Stimulated activated CD4-positive, alpha-beta T cell treated with anti-CD3 and anti-CD28 coated beads, Interleukin-15, amount 100 ng/mL, for 24 hours (primary cell): ENCODE measurements around the gene IDH3A.
"Not testable (repeated sequence)": the region's sequence is repeated elsewhere in the genome, so short reads cannot be mapped to it uniquely, and the experiment has no call there.

ENCODE experiments used
- DNase-seq: peaks from one replicate; pipeline ENCODE4 v3.0.0-alpha.2; 2020

Gene IDH3A

GRCh38 chr15:78129751-78130287 lies 19.3 kb upstream of the IDH3A start:
- DNase-seq = no peak

- peak; percentile 60 for DNase-seq
Measured at GRCh38 chr15:78130466-78131294, 18.5 kb upstream of the IDH3A start.

- DNase-seq = peak; percentile 84
Measured at GRCh38 chr15:78131295-78132061, 17.7 kb upstream of the IDH3A start, which contains the start of gene CIB2. CIB2 (minus strand) TSS chr15:78131445; CDS start chr15:78131215, 230 bp downstream.

GRCh38 chr15:78133801-78134200 lies 15.4 kb upstream of the IDH3A start:
- DNase-seq = no peak

- DNase-seq = no peak
Measured at GRCh38 chr15:78139578-78139977, 9.6 kb upstream of the IDH3A start.

GRCh38 chr15:78140292-78140691 lies 8.9 kb upstream of the IDH3A start:
- no peak for DNase-seq

GRCh38 chr15:78142332-78142731 lies 6.8 kb upstream of the IDH3A start:
- no peak for DNase-seq

- DNase-seq = no peak
Measured at GRCh38 chr15:78146425-78147154, 2.6 kb upstream of the IDH3A start.

GRCh38 chr15:78147566-78147965 lies 1.6 kb upstream of the IDH3A start:
- DNase-seq = no peak

GRCh38 chr15:78148392-78149067 lies 632 bp upstream of the IDH3A start:
- no peak for DNase-seq

- DNase-seq = no peak
Measured at GRCh38 chr15:78149805-78150751, 916 bp downstream of the IDH3A start.

- not testable (repeated sequence) for DNase-seq
Measured at GRCh38 chr15:78151075-78151474, 1.9 kb downstream of the IDH3A start.

- DNase-seq = no peak
Measured at GRCh38 chr15:78154955-78155354, 5.8 kb downstream of the IDH3A start.

- DNase-seq = no peak
Measured at GRCh38 chr15:78155355-78155939, 6.3 kb downstream of the IDH3A start.

- no peak for DNase-seq
Measured at GRCh38 chr15:78156653-78157052, 7.5 kb downstream of the IDH3A start.

GRCh38 chr15:78157203-78157602 lies 8.0 kb downstream of the IDH3A start:
- no peak for DNase-seq

GRCh38 chr15:78159395-78159794 lies 10.2 kb downstream of the IDH3A start:
- no peak for DNase-seq

- DNase-seq = peak; percentile 26
Measured at GRCh38 chr15:78162038-78162437, 12.9 kb downstream of the IDH3A start.

GRCh38 chr15:78164010-78164409 lies 14.8 kb downstream of the IDH3A start:
- DNase-seq = no peak

- DNase-seq = no peak
Measured at GRCh38 chr15:78167227-78167888, 18.2 kb downstream of the IDH3A start.
